Measurements from ENCODE around the gene ANXA2. TPM values are rescaled to one million over a fixed set of nuclear protein-coding genes. Genes with fewer than 3 reads are reported as not detected.

The ANXA2 gene
- polyA plus RNA-seq, 1 of the 3 experiments (the other 2 are of a cell fraction) = 4,669 TPM

DNA sequence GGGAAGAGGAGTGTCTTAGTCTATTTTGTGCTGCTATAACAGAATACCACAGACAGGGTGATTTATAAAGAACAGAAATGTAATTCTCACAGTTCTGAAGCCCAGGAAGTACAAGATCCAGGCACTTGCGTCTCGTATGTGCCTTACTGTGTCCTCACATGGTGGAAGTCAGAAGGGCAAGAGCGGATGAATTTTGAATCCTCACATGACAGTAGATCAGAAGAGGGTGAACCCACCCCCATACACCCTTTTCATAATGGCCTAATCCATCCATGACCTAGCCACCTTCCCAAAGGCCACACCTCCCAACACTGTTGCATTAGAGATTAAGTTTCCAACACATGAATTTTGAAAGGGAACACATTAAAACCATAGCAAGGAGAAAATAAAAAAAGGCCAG, 18.7 kb upstream of the ANXA2 start:
- Histone ChIP-seq H3K36me3 (replicated peaks in 1 of 2; ENCODE audit: control insufficient read depth in 1 of 2, insufficient read depth in 2 of 2, low read length in 1 of 2) (no peaks in the 10 kb centered on the region), H2AFZ (ENCODE audit: low read depth) (no peak overlapping the region), H3K9me3 (no peaks in the 10 kb centered on the region), H3K27ac (ENCODE audit: low read depth in 2 of 2, low read length in 1 of 2) (no peak overlapping the region), H3K4me3 (ENCODE audit: low read depth in 2 of 2, low read length in 1 of 2) (no peak overlapping the region), H3K9me2 (no peaks in the 10 kb centered on the region), H3K4me1 (ENCODE audit: control insufficient read depth in 1 of 2, insufficient read depth in 2 of 2, low read depth in 1 of 2, low read length in 1 of 2) (peaks cover 0 to 26% of the 10 kb centered on the region in 2 experiments; a peak in 2 of 4 replicates), H3K4me2 (no peak overlapping the region), H4K20me1 (ENCODE audit: insufficient read depth) (no peaks in the 10 kb centered on the region), H3K27me3 (ENCODE audit: insufficient read depth) (no peaks in the 10 kb centered on the region), H3F3A (replicated peaks; ENCODE audit: insufficient read depth) (peaks cover 28% of the 10 kb centered on the region), H3K9ac (no peak overlapping the region), H3K79me2 (ENCODE audit: insufficient read depth) (peaks cover 10% of the 10 kb centered on the region; the same call in 1 of the 2 replicates)
- ChIA-PET POLR2A (no interaction called here), CTCF (no interaction called here)
- DNase-seq = no peak
- no peak for TF ChIP-seq EP300 (IDR thresholded peaks at IDR 0.05; ENCODE audit: borderline replicate concordance in 1 of 2, low read depth in 1 of 2, low read length in 1 of 2)
- TF ChIP-seq, protein P1, sequence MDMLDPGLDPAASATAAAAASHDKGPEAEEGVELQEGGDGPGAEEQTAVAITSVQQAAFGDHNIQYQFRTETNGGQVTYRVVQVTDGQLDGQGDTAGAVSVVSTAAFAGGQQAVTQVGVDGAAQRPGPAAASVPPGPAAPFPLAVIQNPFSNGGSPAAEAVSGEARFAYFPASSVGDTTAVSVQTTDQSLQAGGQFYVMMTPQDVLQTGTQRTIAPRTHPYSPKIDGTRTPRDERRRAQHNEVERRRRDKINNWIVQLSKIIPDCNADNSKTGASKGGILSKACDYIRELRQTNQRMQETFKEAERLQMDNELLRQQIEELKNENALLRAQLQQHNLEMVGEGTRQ (IDR thresholded peaks at IDR 0.05; ENCODE audit: borderline replicate concordance, low read depth, low read length) = no peak
- no peak for TF ChIP-seq REST (IDR thresholded peaks at IDR 0.05; ENCODE audit: low read depth, low read length)
- TF ChIP-seq FOSL2 (IDR thresholded peaks at IDR 0.05; ENCODE audit: borderline replicate concordance, low read depth) = no peak
- no peak for TF ChIP-seq ZBTB33 (IDR thresholded peaks at IDR 0.05; ENCODE audit: borderline replicate concordance, low read depth)
- no peak for TF ChIP-seq CHD2 (IDR thresholded peaks at IDR 0.05; ENCODE audit: low read length, partially characterized antibody)
- TF ChIP-seq SIN3A (IDR thresholded peaks at IDR 0.05; ENCODE audit: borderline replicate concordance, low read depth, low read length) = no peak
- TF ChIP-seq SMC3 (IDR thresholded peaks at IDR 0.05; ENCODE audit: low read depth, low read length) = no peak
- no peak for TF ChIP-seq YY1 (IDR thresholded peaks at IDR 0.05; ENCODE audit: low read depth)
- TF ChIP-seq FOXJ3 (CRISPR knock-in tag; IDR thresholded peaks at IDR 0.05) = no peak
- 93% methylated on average over 3 of the region's 3 CpGs for WGBS (ENCODE audit: low lambda C conversion rate)
